HG03469 (cell line): ENCODE data around the gene CEP126.
"Not testable (repeated sequence)": the region's sequence is repeated elsewhere in the genome, so short reads cannot be mapped to it uniquely, and the experiment has no call there.

Experiments
- ATAC-seq: cut with Tn5 transposase; IDR thresholded peaks from one replicate; pipeline ENCODE4 v1.9.1; 2021; ENCODE audit warnings: mild to moderate bottlenecking, moderate library complexity, moderate number of reproducible peaks; ENCODE audit not compliant: unreplicated experiment

Gene CEP126

GRCh38 chr11:101929294-101929915 lies 14.6 kb downstream of the CEP126 start:
- ATAC-seq: no peak

- ATAC-seq: no peak
Observed at GRCh38 chr11:101931692-101932091, 16.9 kb downstream of the CEP126 start.

- no peak for ATAC-seq
Observed at GRCh38 chr11:101940901-101941520, 26.2 kb downstream of the CEP126 start.

- ATAC-seq: no peak
Observed at GRCh38 chr11:101944923-101945322, 30.1 kb downstream of the CEP126 start.

GRCh38 chr11:101945448-101945847 lies 30.6 kb downstream of the CEP126 start:
- no peak for ATAC-seq

- ATAC-seq: no peak
Observed at GRCh38 chr11:101949680-101950220, 34.9 kb downstream of the CEP126 start.

- no peak for ATAC-seq
Observed at GRCh38 chr11:101955278-101955677, 40.5 kb downstream of the CEP126 start.

GRCh38 chr11:101955701-101956100 lies 40.9 kb downstream of the CEP126 start:
- no peak for ATAC-seq

GRCh38 chr11:101960231-101960630 lies 45.4 kb downstream of the CEP126 start:
- ATAC-seq: no peak

GRCh38 chr11:101964200-101964599 lies 49.4 kb downstream of the CEP126 start:
- ATAC-seq: not testable (repeated sequence)

GRCh38 chr11:101974255-101974654 lies 59.4 kb downstream of the CEP126 start:
- ATAC-seq: no peak

GRCh38 chr11:101974771-101975170 lies 60.0 kb downstream of the CEP126 start:
- no peak for ATAC-seq

- ATAC-seq: no peak
Observed at GRCh38 chr11:101975734-101976133, 60.9 kb downstream of the CEP126 start.

- no peak for ATAC-seq
Observed at GRCh38 chr11:101987370-101987769, 72.6 kb downstream of the CEP126 start.

- ATAC-seq: no peak
Observed at GRCh38 chr11:101993172-101993571, 78.4 kb downstream of the CEP126 start.

GRCh38 chr11:101994052-101994469 lies 79.3 kb downstream of the CEP126 start:
- ATAC-seq: not testable (repeated sequence)

GRCh38 chr11:101996111-101996510 lies 81.3 kb downstream of the CEP126 start:
- no peak for ATAC-seq

- ATAC-seq: no peak
Observed at GRCh38 chr11:102001657-102002338, 87.0 kb downstream of the CEP126 start.

- ATAC-seq: no peak
Observed at GRCh38 chr11:102004220-102004619, 89.4 kb downstream of the CEP126 start.

GRCh38 chr11:102005306-102005705 lies 90.5 kb downstream of the CEP126 start:
- ATAC-seq: no peak

GRCh38 chr11:102006835-102007566 lies 92.2 kb downstream of the CEP126 start:
- ATAC-seq: no peak
